PC-9 (cell line): ENCODE measurements around the gene CBLB.

ENCODE experiments used
- EZH2 ChIP-seq: fragments of 200-600 bp; sonication (generic); IDR thresholded peaks from 2 replicates; pipeline ENCODE4 v1.8.0; 2017; ENCODE audit warnings: antibody characterized with exemption, low read depth
- TF ChIP-seq, protein P1 (sequence below): fragments of 200-600 bp; sonication (generic); conservative IDR thresholded peaks from 2 replicates; pipeline ENCODE4 v1.6.1; 2017; ENCODE audit warnings: mixed run types, antibody characterized with exemption, mild to moderate bottlenecking, moderate library complexity

DNA sequence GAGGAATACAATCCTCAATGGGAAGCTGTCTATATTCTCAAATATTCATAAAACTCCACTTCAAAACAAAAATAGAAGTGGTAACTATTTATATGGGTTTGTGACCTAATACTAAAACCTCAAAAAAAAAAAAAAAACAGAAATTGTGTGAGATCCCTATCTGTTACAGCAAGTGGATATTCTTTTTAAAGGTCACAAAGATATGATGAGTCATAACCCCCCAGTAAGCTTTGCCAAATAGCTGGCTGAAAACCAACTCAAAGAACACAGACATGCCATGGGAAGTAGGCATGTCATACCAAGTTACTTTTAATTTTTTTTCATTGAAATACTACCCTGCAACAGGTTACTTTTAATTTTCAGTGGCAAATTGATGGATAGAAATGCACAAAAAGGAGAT is 62.5 kb downstream of the CBLB start:
- TF ChIP-seq, protein P1, sequence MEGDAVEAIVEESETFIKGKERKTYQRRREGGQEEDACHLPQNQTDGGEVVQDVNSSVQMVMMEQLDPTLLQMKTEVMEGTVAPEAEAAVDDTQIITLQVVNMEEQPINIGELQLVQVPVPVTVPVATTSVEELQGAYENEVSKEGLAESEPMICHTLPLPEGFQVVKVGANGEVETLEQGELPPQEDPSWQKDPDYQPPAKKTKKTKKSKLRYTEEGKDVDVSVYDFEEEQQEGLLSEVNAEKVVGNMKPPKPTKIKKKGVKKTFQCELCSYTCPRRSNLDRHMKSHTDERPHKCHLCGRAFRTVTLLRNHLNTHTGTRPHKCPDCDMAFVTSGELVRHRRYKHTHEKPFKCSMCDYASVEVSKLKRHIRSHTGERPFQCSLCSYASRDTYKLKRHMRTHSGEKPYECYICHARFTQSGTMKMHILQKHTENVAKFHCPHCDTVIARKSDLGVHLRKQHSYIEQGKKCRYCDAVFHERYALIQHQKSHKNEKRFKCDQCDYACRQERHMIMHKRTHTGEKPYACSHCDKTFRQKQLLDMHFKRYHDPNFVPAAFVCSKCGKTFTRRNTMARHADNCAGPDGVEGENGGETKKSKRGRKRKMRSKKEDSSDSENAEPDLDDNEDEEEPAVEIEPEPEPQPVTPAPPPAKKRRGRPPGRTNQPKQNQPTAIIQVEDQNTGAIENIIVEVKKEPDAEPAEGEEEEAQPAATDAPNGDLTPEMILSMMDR: no peak
- no peak for TF ChIP-seq EZH2
